ENCODE data around the gene ADCY2.

The ADCY2 gene

GRCh38 chr5:7856855-7857254 lies 460.9 kb downstream of the ADCY2 start:
- Histone ChIP-seq H3K9ac (ENCODE audit: low read length in 2 of 2) (no peak overlapping the region), H3K27ac (ENCODE audit: low read length) (no peak overlapping the region)

GRCh38 chr5:7857361-7857760 lies 461.4 kb downstream of the ADCY2 start:
- H3K9me3 ChIP-seq (ENCODE audit: control insufficient read depth in 2 of 2, low read length in 2 of 2): no peaks in the 10 kb centered on the region
- H3K27me3 ChIP-seq (ENCODE audit: control insufficient read depth in 1 of 2, insufficient read depth in 2 of 2, low read length in 2 of 2): no peaks in the 10 kb centered on the region
- H3K4me3 ChIP-seq (ENCODE audit: low read length in 2 of 2): no peak overlapping the region
- no peak overlapping the region for H3K27ac ChIP-seq (ENCODE audit: low read length)
- peaks cover 10 to 16% of the 10 kb centered on the region in 2 donors for H3K36me3 ChIP-seq (ENCODE audit: control insufficient read depth in 2 of 2, insufficient read depth in 2 of 2, low read length in 2 of 2)
- H3K4me1 ChIP-seq (ENCODE audit: control insufficient read depth, insufficient read depth, low read length): no peaks in the 10 kb centered on the region
- H3K9ac ChIP-seq (ENCODE audit: low read length in 2 of 2): no peak overlapping the region

More at GRCh38 chr5:7856855-7857254, 460.9 kb downstream of the ADCY2 start:
- Histone ChIP-seq H3K4me1 (ENCODE audit: control insufficient read depth, insufficient read depth, low read length) (no peaks in the 10 kb centered on the region), H3K9me3 (ENCODE audit: control insufficient read depth in 2 of 2, low read length in 2 of 2) (no peaks in the 10 kb centered on the region), H3K4me3 (ENCODE audit: low read length in 2 of 2) (no peak overlapping the region), H3K27me3 (ENCODE audit: control insufficient read depth in 1 of 2, insufficient read depth in 2 of 2, low read length in 2 of 2) (no peaks in the 10 kb centered on the region), H3K36me3 (ENCODE audit: control insufficient read depth in 2 of 2, insufficient read depth in 2 of 2, low read length in 2 of 2) (peaks cover 8 to 13% of the 10 kb centered on the region in 2 donors)

- Histone ChIP-seq H3K9ac (ENCODE audit: low read length in 2 of 2) (no peak overlapping the region), H3K27me3 (ENCODE audit: control insufficient read depth in 1 of 2, insufficient read depth in 2 of 2, low read length in 2 of 2) (no peaks in the 10 kb centered on the region), H3K9me3 (ENCODE audit: control insufficient read depth in 2 of 2, low read length in 2 of 2) (no peaks in the 10 kb centered on the region), H3K4me1 (ENCODE audit: control insufficient read depth, insufficient read depth, low read length) (no peaks in the 10 kb centered on the region), H3K4me3 (ENCODE audit: low read length in 2 of 2) (no peak overlapping the region), H3K36me3 (ENCODE audit: control insufficient read depth in 2 of 2, insufficient read depth in 2 of 2, low read length in 2 of 2) (peaks cover 16% of the 10 kb centered on the region in 2 donors), H3K27ac (ENCODE audit: low read length) (no peak overlapping the region)
These were observed 462.1 kb downstream of the ADCY2 start for GRCh38 chr5:7857926-7858632.

GRCh38 chr5:7866196-7866595 lies 470.3 kb downstream of the ADCY2 start:
- Histone ChIP-seq H3K4me3 (ENCODE audit: low read length in 2 of 2) (no peak overlapping the region), H3K4me1 (ENCODE audit: control insufficient read depth, insufficient read depth, low read length) (peaks cover 7% of the 10 kb centered on the region), H3K9ac (ENCODE audit: low read length in 2 of 2) (no peak overlapping the region), H3K27ac (ENCODE audit: low read length) (no peak overlapping the region), H3K9me3 (ENCODE audit: control insufficient read depth in 2 of 2, low read length in 2 of 2) (no peaks in the 10 kb centered on the region), H3K27me3 (ENCODE audit: control insufficient read depth in 1 of 2, insufficient read depth in 2 of 2, low read length in 2 of 2) (no peaks in the 10 kb centered on the region), H3K36me3 (ENCODE audit: control insufficient read depth in 2 of 2, insufficient read depth in 2 of 2, low read length in 2 of 2) (peaks cover 6 to 16% of the 10 kb centered on the region in 2 donors)

- Histone ChIP-seq H3K27me3 (ENCODE audit: control insufficient read depth in 1 of 2, insufficient read depth in 2 of 2, low read length in 2 of 2) (no peaks in the 10 kb centered on the region), H3K9ac (ENCODE audit: low read length in 2 of 2) (no peak overlapping the region), H3K27ac (ENCODE audit: low read length) (no peak overlapping the region), H3K4me3 (ENCODE audit: low read length in 2 of 2) (no peak overlapping the region), H3K4me1 (ENCODE audit: control insufficient read depth, insufficient read depth, low read length) (peaks cover 7% of the 10 kb centered on the region), H3K36me3 (ENCODE audit: control insufficient read depth in 2 of 2, insufficient read depth in 2 of 2, low read length in 2 of 2) (peaks cover 0 to 10% of the 10 kb centered on the region in 2 donors), H3K9me3 (ENCODE audit: control insufficient read depth in 2 of 2, low read length in 2 of 2) (no peaks in the 10 kb centered on the region)
These were observed 471.3 kb downstream of the ADCY2 start for GRCh38 chr5:7867260-7867659.

GRCh38 chr5:7868427-7868772 lies 472.5 kb downstream of the ADCY2 start:
- H3K9ac ChIP-seq (ENCODE audit: low read length in 2 of 2): peak overlapping the region; percentile 82 to 84
- H3K4me1 ChIP-seq (ENCODE audit: control insufficient read depth, insufficient read depth, low read length): peaks cover 7% of the 10 kb centered on the region
- H3K27me3 ChIP-seq (ENCODE audit: control insufficient read depth in 1 of 2, insufficient read depth in 2 of 2, low read length in 2 of 2): no peaks in the 10 kb centered on the region
- peaks cover 0 to 4% of the 10 kb centered on the region in 2 donors for H3K36me3 ChIP-seq (ENCODE audit: control insufficient read depth in 2 of 2, insufficient read depth in 2 of 2, low read length in 2 of 2)
- no peaks in the 10 kb centered on the region for H3K9me3 ChIP-seq (ENCODE audit: control insufficient read depth in 2 of 2, low read length in 2 of 2)
- peak overlapping the region; percentile 37 for H3K27ac ChIP-seq (ENCODE audit: low read length)
- H3K4me3 ChIP-seq (ENCODE audit: low read length in 2 of 2): peak overlapping the region; percentile 86 to 97

GRCh38 chr5:7868773-7869473 lies 473.0 kb downstream of the ADCY2 start, which contains the start of the genes FASTKD3 and MTRR:
Gene FASTKD3, minus strand, starts transcription at chr5:7869031. Its CDS starts 948 bp downstream, at chr5:7868083.
Gene MTRR, plus strand, starts transcription at chr5:7869148. Its CDS starts 1,647 bp downstream, at chr5:7870795.
- Histone ChIP-seq H3K4me3 (ENCODE audit: low read length in 2 of 2) (peak within 1 kb of the TSS; percentile 86 to 97), H3K4me1 (ENCODE audit: control insufficient read depth, insufficient read depth, low read length) (peaks cover 7% of the 10 kb centered on the region), H3K36me3 (ENCODE audit: control insufficient read depth in 2 of 2, insufficient read depth in 2 of 2, low read length in 2 of 2) (peaks cover 0 to 4% of the 10 kb centered on the region in 2 donors), H3K27me3 (ENCODE audit: control insufficient read depth in 1 of 2, insufficient read depth in 2 of 2, low read length in 2 of 2) (no peaks in the 10 kb centered on the region), H3K27ac (ENCODE audit: low read length) (peak within 1 kb of the TSS; percentile 37), H3K9me3 (ENCODE audit: control insufficient read depth in 2 of 2, low read length in 2 of 2) (no peaks in the 10 kb centered on the region), H3K9ac (ENCODE audit: low read length in 2 of 2) (peak within 1 kb of the TSS; percentile 82 to 84)

GRCh38 chr5:7869474-7870136 lies 473.7 kb downstream of the ADCY2 start:
- H3K4me1 ChIP-seq (ENCODE audit: control insufficient read depth, insufficient read depth, low read length): peaks cover 7% of the 10 kb centered on the region

GRCh38 chr5:7871653-7872052 lies 475.7 kb downstream of the ADCY2 start:
- Histone ChIP-seq H3K27ac (ENCODE audit: low read length) (no peak overlapping the region), H3K27me3 (ENCODE audit: control insufficient read depth in 1 of 2, insufficient read depth in 2 of 2, low read length in 2 of 2) (no peaks in the 10 kb centered on the region), H3K36me3 (ENCODE audit: control insufficient read depth in 2 of 2, insufficient read depth in 2 of 2, low read length in 2 of 2) (peaks cover 9 to 11% of the 10 kb centered on the region in 2 donors), H3K9ac (ENCODE audit: low read length in 2 of 2) (no peak overlapping the region), H3K4me3 (ENCODE audit: low read length in 2 of 2) (no peak overlapping the region), H3K4me1 (ENCODE audit: control insufficient read depth, insufficient read depth, low read length) (peaks cover 7% of the 10 kb centered on the region), H3K9me3 (ENCODE audit: control insufficient read depth in 2 of 2, low read length in 2 of 2) (no peaks in the 10 kb centered on the region)

More at GRCh38 chr5:7869474-7870136, 473.7 kb downstream of the ADCY2 start:
- H3K36me3 ChIP-seq (ENCODE audit: control insufficient read depth in 2 of 2, insufficient read depth in 2 of 2, low read length in 2 of 2): peaks cover 0 to 4% of the 10 kb centered on the region in 2 donors
- H3K9ac ChIP-seq (ENCODE audit: low read length in 2 of 2): peak overlapping the region; percentile 82 to 84
- peak overlapping the region; percentile 86 to 97 for H3K4me3 ChIP-seq (ENCODE audit: low read length in 2 of 2)
- H3K27ac ChIP-seq (ENCODE audit: low read length): peak overlapping the region; percentile 37
- H3K27me3 ChIP-seq (ENCODE audit: control insufficient read depth in 1 of 2, insufficient read depth in 2 of 2, low read length in 2 of 2): no peaks in the 10 kb centered on the region
- no peaks in the 10 kb centered on the region for H3K9me3 ChIP-seq (ENCODE audit: control insufficient read depth in 2 of 2, low read length in 2 of 2)

GRCh38 chr5:7872517-7873130 lies 476.7 kb downstream of the ADCY2 start:
- H3K27ac ChIP-seq (ENCODE audit: low read length): no peak overlapping the region
- H3K9ac ChIP-seq (ENCODE audit: low read length in 2 of 2): no peak overlapping the region
- no peak overlapping the region for H3K4me3 ChIP-seq (ENCODE audit: low read length in 2 of 2)
- H3K36me3 ChIP-seq (ENCODE audit: control insufficient read depth in 2 of 2, insufficient read depth in 2 of 2, low read length in 2 of 2): peaks cover 12 to 16% of the 10 kb centered on the region in 2 donors
- H3K27me3 ChIP-seq (ENCODE audit: control insufficient read depth in 1 of 2, insufficient read depth in 2 of 2, low read length in 2 of 2): no peaks in the 10 kb centered on the region
- peaks cover 3% of the 10 kb centered on the region for H3K4me1 ChIP-seq (ENCODE audit: control insufficient read depth, insufficient read depth, low read length)
- no peaks in the 10 kb centered on the region for H3K9me3 ChIP-seq (ENCODE audit: control insufficient read depth in 2 of 2, low read length in 2 of 2)
